ENCODE results near the gene HHIP.
"Not testable (repeated sequence)": the region's sequence is repeated elsewhere in the genome, so short reads cannot be mapped to it uniquely, and the experiment has no call there.

The HHIP gene

GRCh38 chr4:144754562-144755410 is 108.8 kb downstream of the HHIP start:
- DNase-seq (ENCODE audit: low read depth), result no peak

GRCh38 chr4:144757969-144758368 is 112.0 kb downstream of the HHIP start:
- DNase-seq (ENCODE audit: low read depth), result no peak

GRCh38 chr4:144768809-144769208 is 122.9 kb downstream of the HHIP start:
- DNase-seq (ENCODE audit: low read depth), result not testable (repeated sequence)

GRCh38 chr4:144778364-144778763 is 132.4 kb downstream of the HHIP start:
- DNase-seq (ENCODE audit: low read depth), result no peak

GRCh38 chr4:144782345-144782744 is 136.4 kb downstream of the HHIP start:
- no peak for DNase-seq (ENCODE audit: low read depth)

GRCh38 chr4:144785961-144786360 is 140.0 kb downstream of the HHIP start:
- no peak for DNase-seq (ENCODE audit: low read depth)

- no peak for DNase-seq (ENCODE audit: low read depth)
These were observed 141.7 kb downstream of the HHIP start for GRCh38 chr4:144787365-144788258.

- no peak for DNase-seq (ENCODE audit: low read depth)
These were observed 142.5 kb downstream of the HHIP start for GRCh38 chr4:144788469-144788868.

- DNase-seq (ENCODE audit: low read depth), result not testable (repeated sequence)
These were observed 146.0 kb downstream of the HHIP start for GRCh38 chr4:144791933-144792332.

All from T-helper 22 cell (primary cell).